Hematopoietic multipotent progenitor cell treated with erythropoietin and hydrocortisone succinate and interleukin-3 and kit ligand, for 15 days (in vitro differentiated cells): ENCODE data around the gene MAP2K4.

Experiments
- DNase-seq: peaks from one replicate; pipeline ENCODE4 v3.0.0-alpha.2; 2015; ENCODE audit warnings: low spot score

Gene MAP2K4

GRCh38 chr17:12089809-12090384 lies 69.2 kb downstream of the MAP2K4 start:
- DNase-seq = no peak

- DNase-seq = no peak
Observed at GRCh38 chr17:12094336-12094735, 73.7 kb downstream of the MAP2K4 start.

- DNase-seq = no peak
Observed at GRCh38 chr17:12095522-12095921, 74.8 kb downstream of the MAP2K4 start.

DNA sequence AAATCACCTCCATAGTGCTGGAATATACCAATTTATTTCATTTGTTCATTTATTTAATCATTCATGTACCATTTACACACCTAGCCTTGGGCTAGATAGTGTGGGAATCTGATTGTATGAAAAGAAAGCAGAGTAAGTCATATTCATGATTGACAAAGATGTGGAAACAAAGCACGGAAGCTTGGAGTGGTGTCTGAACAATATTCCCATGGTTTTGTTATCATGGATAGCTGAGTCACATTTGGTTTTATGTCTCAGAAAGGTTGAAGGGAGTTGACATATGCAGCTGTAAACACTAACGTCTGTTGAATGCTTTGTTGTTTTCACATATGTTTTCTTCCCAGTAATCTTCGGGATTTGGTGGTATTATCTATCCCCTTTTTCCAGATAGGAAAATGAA lies 76.6 kb downstream of the MAP2K4 start:
- no peak for DNase-seq

- no peak for DNase-seq
Observed at GRCh38 chr17:12098568-12098967, 77.9 kb downstream of the MAP2K4 start.

DNA sequence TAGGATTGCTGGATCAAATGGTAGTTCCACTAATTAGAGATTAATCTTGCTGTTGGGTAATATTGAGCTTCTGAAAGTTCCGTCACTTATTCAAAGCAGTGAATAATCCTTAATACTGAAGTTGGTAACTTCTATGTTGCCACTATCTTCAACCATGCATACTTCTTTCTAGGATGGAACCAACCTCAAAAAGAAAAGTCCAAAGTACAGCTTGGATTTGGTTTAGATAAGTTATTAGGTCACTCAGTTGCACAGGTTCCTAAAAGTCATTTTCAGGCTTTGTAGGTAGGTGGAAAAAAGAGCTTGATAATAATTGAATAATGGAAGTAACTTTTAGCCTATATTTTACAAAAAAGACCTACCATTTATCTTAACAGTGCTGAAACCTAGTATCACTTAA lies 78.7 kb downstream of the MAP2K4 start:
- DNase-seq = no peak

- no peak for DNase-seq
Observed at GRCh38 chr17:12104831-12105230, 84.2 kb downstream of the MAP2K4 start.

GRCh38 chr17:12107905-12108304 lies 87.2 kb downstream of the MAP2K4 start:
- no peak for DNase-seq

GRCh38 chr17:12110906-12111305 lies 90.2 kb downstream of the MAP2K4 start:
- DNase-seq = no peak

DNA sequence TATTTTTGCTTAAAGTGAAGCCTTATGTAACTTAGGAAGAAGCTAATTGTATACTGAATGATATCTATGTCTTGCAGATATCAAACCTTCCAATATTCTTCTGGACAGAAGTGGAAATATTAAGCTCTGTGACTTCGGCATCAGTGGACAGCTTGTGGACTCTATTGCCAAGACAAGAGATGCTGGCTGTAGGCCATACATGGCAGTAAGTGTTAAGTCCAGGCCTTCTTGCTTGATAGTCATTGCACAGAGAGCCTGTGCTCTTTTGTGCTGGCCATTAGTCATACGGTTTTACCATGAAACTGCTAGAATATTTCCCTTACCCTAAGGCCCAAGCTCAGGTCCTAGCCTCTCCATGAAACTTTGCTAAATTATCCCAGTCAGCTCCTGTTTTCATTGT lies 92.5 kb downstream of the MAP2K4 start:
- DNase-seq = no peak

DNA sequence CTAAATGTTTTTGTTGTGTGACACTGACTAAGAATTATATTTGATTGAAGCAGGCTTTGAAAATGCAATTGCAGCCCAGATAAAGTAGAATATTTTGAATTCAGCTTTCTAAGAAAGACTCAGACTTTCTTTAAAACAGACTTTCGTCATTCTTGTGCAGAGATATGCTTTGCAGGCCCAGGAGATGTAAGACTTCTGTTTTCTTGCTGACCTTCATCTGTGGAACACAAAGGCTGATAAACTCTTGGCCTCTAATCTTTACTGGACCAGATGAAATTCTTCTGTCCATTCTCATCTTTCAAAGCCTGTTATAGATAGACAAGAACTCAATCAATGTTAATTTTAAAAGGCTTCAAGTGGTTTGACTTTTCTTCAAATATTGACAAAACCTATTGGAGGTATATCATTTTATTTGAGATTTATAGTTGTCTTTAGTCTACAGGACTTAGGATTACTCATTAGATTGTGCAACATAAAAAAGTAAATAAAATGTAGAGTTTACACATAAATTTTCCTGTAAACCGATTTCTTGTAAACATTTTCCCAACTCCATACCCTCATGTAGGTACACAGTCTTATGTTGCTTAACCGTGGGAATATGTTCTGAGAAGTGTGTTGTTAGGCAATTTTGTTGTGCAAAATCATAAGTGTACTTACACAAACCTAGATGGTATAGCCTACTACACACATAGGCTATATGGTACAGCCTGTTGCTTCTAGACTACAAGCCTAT lies 94.2 kb downstream of the MAP2K4 start:
- no peak for DNase-seq

GRCh38 chr17:12116143-12116542 lies 95.5 kb downstream of the MAP2K4 start:
- no peak for DNase-seq

GRCh38 chr17:12118617-12119016 lies 97.9 kb downstream of the MAP2K4 start:
- DNase-seq = no peak

GRCh38 chr17:12122075-12122474 lies 101.4 kb downstream of the MAP2K4 start:
- DNase-seq = no peak

- no peak for DNase-seq
Observed at GRCh38 chr17:12127177-12127576, 106.5 kb downstream of the MAP2K4 start.

DNA sequence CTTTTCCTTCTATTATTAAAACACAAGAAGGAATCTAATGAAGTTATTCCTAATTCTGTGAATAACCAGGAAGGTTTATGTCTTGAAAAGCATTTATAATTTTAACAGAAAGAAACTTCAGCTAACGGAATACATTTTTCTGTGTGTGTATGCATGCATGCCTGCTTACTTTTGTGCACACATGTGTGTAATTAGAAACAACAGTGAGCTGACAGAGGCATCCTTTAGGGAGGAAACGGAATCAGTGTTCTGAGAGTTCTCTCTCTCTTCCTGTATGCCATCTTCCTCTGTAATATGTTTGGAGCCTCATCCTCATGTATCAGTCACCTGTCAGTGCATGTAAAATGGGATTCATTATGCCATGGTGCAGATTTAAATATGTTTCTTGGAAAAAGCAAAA lies 107.0 kb downstream of the MAP2K4 start:
- DNase-seq = no peak

- no peak for DNase-seq
Observed at GRCh38 chr17:12128946-12129345, 108.3 kb downstream of the MAP2K4 start.

GRCh38 chr17:12133183-12133582 lies 112.5 kb downstream of the MAP2K4 start:
- DNase-seq = no peak

DNA sequence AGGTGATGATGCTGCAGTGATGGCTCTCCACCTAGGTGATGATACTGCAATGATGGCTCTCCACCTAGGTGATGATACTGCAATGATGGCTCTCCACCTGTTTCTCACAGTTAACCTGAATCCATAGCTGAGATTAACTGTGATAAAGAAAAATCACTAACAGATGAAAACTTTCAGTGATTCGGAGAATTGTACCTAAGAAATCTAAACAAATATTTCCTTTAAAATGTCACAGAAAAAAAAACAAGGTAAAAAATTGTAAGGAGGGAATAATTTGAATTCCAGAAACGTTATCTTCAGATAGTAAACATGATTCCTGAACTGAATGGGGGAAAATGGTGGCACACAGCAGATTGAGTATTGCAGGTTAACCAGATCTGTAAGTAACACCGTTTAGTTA lies 113.4 kb downstream of the MAP2K4 start:
- DNase-seq = no peak

DNA sequence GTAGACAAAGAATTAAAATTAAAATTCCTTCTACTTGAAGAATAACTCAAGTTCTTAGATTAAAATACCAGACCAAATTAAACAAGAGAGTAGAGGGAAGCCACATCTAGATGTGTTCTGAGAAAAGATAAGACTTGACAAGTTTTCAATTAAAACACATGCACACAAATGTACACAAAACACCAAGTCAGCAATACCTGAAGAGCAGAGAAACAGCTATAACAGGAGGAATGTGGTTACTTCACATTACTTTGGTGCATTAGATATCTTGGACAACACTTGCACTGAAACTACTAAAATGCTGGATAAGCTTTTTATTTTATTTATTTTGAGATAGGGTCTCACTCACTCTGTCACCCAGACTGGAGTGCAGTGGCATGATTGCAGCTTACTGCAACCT lies 113.9 kb downstream of the MAP2K4 start:
- no peak for DNase-seq

DNA sequence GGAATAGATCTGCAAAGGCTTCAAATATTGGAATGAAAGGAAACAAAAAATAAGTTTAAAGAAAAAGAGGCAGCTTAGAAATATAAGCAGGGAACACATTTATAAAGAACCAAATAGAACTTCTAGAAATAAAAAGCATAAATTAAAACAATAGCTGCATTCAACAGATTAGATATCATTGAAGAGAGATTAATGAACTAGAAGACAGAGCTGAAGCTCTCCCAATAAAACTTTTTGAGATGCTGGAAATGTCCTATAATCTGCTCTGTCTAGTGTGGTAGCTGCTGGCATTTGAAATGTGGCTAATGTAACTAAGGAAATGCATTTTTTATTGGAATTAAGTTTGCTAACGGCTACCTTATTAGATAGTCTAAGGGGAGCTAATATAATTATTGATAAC lies 115.6 kb downstream of the MAP2K4 start:
- no peak for DNase-seq

DNA sequence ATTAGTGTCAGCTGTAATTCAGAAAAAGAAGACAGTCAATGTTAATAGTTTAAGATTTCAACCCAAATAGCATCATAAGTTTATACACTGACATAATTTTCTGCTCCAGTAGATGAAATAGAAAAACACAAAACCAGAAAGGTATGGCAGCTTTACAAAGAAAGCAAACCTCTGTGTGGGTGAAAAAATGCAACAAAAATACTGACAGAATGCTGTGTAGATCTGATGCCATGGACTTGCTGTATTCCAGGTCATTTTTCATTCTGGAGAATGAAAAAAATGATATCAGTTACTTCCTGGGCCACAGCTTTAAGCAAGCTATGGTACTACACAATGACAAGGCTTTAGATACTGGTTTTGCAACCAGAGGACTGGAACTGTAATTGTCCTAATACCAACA lies 116.0 kb downstream of the MAP2K4 start:
- DNase-seq = no peak

GRCh38 chr17:12137859-12138258 lies 117.2 kb downstream of the MAP2K4 start:
- DNase-seq = no peak

DNA sequence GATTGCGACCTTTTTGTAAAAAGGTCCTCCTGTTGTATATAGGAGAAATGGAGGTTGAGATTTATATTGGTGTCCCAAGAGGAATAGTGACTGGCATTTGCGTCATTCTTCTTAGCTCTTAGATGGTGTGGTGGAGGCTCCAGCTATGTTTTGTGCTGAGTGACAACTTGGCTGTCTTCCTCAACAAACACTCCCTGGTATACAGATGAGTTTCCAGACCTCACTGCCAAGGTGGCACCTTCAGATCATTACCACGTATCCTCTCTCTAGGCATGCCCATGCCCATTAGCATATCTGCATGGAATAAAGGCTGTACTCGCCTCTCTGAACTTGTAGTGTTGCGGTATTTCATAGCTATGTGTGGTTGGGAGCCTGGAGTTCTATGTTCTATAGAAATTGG lies 120.0 kb downstream of the MAP2K4 start:
- no peak for DNase-seq
